K562 (cell line): ENCODE results near the gene USP11. TPM values are rescaled to one million over a fixed set of nuclear protein-coding genes. Genes with fewer than 3 reads are reported as not detected.

Experiments used
- ATAC-seq: fragments of 200-7000 bp; cut with Tn5 transposase; 3 replicates; pipeline ENCODE4 v1.9.1; 2020; ENCODE audit warnings: moderate library complexity
- BruUV-seq: library from RNA; stranded (reverse); fragments of 400-500 nt; replicated peaks from 2 replicates; lab custom pipeline; 2021; lab: Mats Ljungman, UMichigan
- CTCF ChIA-PET: fragments of 300-600 bp; formaldehyde crosslinking; extraction: SDS; loops from one replicate; lab custom pipeline; 2021; ENCODE audit warnings: low intra/inter-chr PET ratio; lab: Yijun Ruan, JAX
- POLR2A ChIA-PET: fragments of 300-600, 350-650 bp; sonication (Branson Sonifier 250); formaldehyde crosslinking; extraction: SDS; loops from one replicate; lab custom pipeline; 2021; ENCODE audit warnings: antibody characterized with exemption, inconsistent platforms; lab: Yijun Ruan, JAX
- DNase-seq, 4 experiments: peaks; one replicate each; pipeline versions ENCODE4 v3.0.0 to v3.0.0-alpha.2; 2011 to 2018; ENCODE audit warnings: low spot score in 3 of 4, mixed read lengths in 3 of 4; ENCODE audit errors: extremely low read depth in 1 of 4
- FAIRE-seq: peaks from 2 replicates; lab custom pipeline; 2011; peaks lifted over from hg19 to GRCh38; lab: Jason Lieb, UNC
- H2AFZ ChIP-seq: 2 replicates; pipeline ENCODE4 v1.6.0; 2011; ENCODE audit warnings: low read depth, low read length, control low read depth, inconsistent platforms
- H3K27ac ChIP-seq: fragments of 200-600 bp; 3 replicates; pipeline ENCODE4 v1.8.0; 2011; ENCODE audit warnings: low read depth, mild to moderate bottlenecking, control low read depth, inconsistent platforms, low read length, moderate library complexity, mixed read lengths; ENCODE audit errors: extremely low read depth
- H3K27me3 ChIP-seq, 2 experiments: fragments of 300-600 bp in 1 of 2; 2 replicates in 1 of 2; 3 replicates in 1 of 2; pipeline versions ENCODE4 v1.6.0 to v1.8.0; 2011; ENCODE audit warnings: inconsistent platforms in 2 of 2, low read length in 2 of 2, mild to moderate bottlenecking in 1 of 2, mixed read lengths in 1 of 2, moderate library complexity in 1 of 2; ENCODE audit not compliant: control insufficient read depth in 2 of 2, insufficient read depth in 2 of 2
- H3K36me3 ChIP-seq: fragments of 300-600 bp; 3 replicates; pipeline ENCODE4 v1.8.0; 2011; ENCODE audit warnings: mild to moderate bottlenecking, low read length, inconsistent platforms; ENCODE audit not compliant: control insufficient read depth, insufficient read depth
- H3K4me1 ChIP-seq, 2 experiments: fragments of 200-600 bp in 1 of 2; replicated peaks in 1 of 2; 2 replicates in 1 of 2; 3 replicates in 1 of 2; pipeline versions ENCODE4 v1.5.1 to v1.8.0; 2011; ENCODE audit warnings: inconsistent platforms in 2 of 2, low read length in 2 of 2, mild to moderate bottlenecking in 1 of 2, mixed read lengths in 1 of 2, moderate library complexity in 1 of 2; ENCODE audit not compliant: control insufficient read depth in 2 of 2, insufficient read depth in 2 of 2
- H3K4me2 ChIP-seq: 2 replicates; pipeline ENCODE4 v1.6.1; 2011; ENCODE audit warnings: low read length, control low read depth, inconsistent platforms, mixed read lengths; ENCODE audit not compliant: insufficient read depth
- H3K4me3 ChIP-seq: fragments of 200-600 bp; sonication (generic), shearing (Covaris generic); 2 replicates; pipeline ENCODE4 v1.5.1; 2016; ENCODE audit warnings: control low read depth, inconsistent platforms
- H3K79me2 ChIP-seq: fragments of 200-600 bp; 3 replicates; pipeline ENCODE4 v1.8.0; 2011; ENCODE audit warnings: low read length, inconsistent platforms; ENCODE audit not compliant: control insufficient read depth, insufficient read depth
- H3K9ac ChIP-seq, 2 experiments: 2 replicates each; pipeline versions ENCODE4 v1.6.0 to v1.6.1; 2011; ENCODE audit warnings: low read depth in 2 of 2, low read length in 2 of 2, control low read depth in 1 of 2, inconsistent platforms in 1 of 2, mild to moderate bottlenecking in 1 of 2, mixed read lengths in 1 of 2; ENCODE audit not compliant: insufficient read depth in 1 of 2
- H3K9me1 ChIP-seq: one replicate; pipeline ENCODE4 v1.6.0; 2011; ENCODE audit warnings: inconsistent platforms, mild to moderate bottlenecking, low read length, moderate library complexity; ENCODE audit not compliant: control insufficient read depth, insufficient read depth
- H3K9me3 ChIP-seq: replicated peaks from 2 replicates; pipeline ENCODE4 v1.5.1; 2011; ENCODE audit warnings: low read depth, low read length, inconsistent platforms; ENCODE audit not compliant: control insufficient read depth, insufficient read depth
- H4K20me1 ChIP-seq: replicated peaks from 2 replicates; pipeline ENCODE4 v1.6.1; 2011; ENCODE audit warnings: low read length, inconsistent platforms, mixed read lengths; ENCODE audit not compliant: control insufficient read depth, insufficient read depth
- BCL6 ChIP-seq: fragments of 250-450 bp; sonication (Bioruptor Pico); IDR thresholded peaks from 2 replicates; pipeline ENCODE4 v1.4.0; 2020
- BHLHE40 ChIP-seq: IDR thresholded peaks from 2 replicates; pipeline ENCODE4 v1.6.1; 2011; ENCODE audit warnings: low read length, improper control_type of control experiment
- BMI1 ChIP-seq: fragments of 150-350 bp; IDR thresholded peaks from 2 replicates; pipeline ENCODE4 v1.6.1; 2014; ENCODE audit warnings: low read length
- DACH1 ChIP-seq: fragments of 450-650 bp; IDR thresholded peaks from 2 replicates; pipeline ENCODE4 v1.6.1; 2018; ENCODE audit not compliant: partially characterized antibody
- HCFC1 ChIP-seq: IDR thresholded peaks from 2 replicates; pipeline ENCODE4 v1.6.1; 2012; ENCODE audit warnings: low read depth, low read length, improper control_type of control experiment
- NFYB ChIP-seq: IDR thresholded peaks from 2 replicates; pipeline ENCODE4 v1.6.1; 2011; ENCODE audit warnings: mild to moderate bottlenecking, moderate library complexity; ENCODE audit not compliant: insufficient read length; ENCODE audit errors: extremely low read depth
- POLR2G ChIP-seq: fragments of 200-400 bp; formaldehyde crosslinking; IDR thresholded peaks from 2 replicates; pipeline ENCODE4 v1.6.1; 2017; ENCODE audit warnings: low read depth, mild to moderate bottlenecking, antibody characterized with exemption, low read length, moderate library complexity
- RBFOX2 ChIP-seq: fragments of 200-400 bp; formaldehyde crosslinking; IDR thresholded peaks from 2 replicates; pipeline ENCODE4 v1.6.1; 2017; ENCODE audit warnings: low read depth, mild to moderate bottlenecking, low read length, moderate library complexity
- SMAD3 ChIP-seq: fragments of 450-650 bp; formaldehyde crosslinking; conservative IDR thresholded peaks from 2 replicates; pipeline ENCODE4 v1.4.0; 2020; ENCODE audit warnings: mild to moderate bottlenecking
- SMC3 ChIP-seq: conservative IDR thresholded peaks from 2 replicates; pipeline ENCODE4 v1.6.1; 2011; ENCODE audit warnings: low read depth, low read length, improper control_type of control experiment; ENCODE audit not compliant: insufficient read depth
- SOX6 ChIP-seq: fragments of 450-650 bp; IDR thresholded peaks from 2 replicates; pipeline ENCODE4 v1.6.1; 2014; ENCODE audit warnings: mild to moderate bottlenecking
- ZNF561 ChIP-seq: fragments of 450-650 bp; formaldehyde crosslinking; conservative IDR thresholded peaks from 2 replicates; pipeline ENCODE4 v1.4.0; 2020; ENCODE audit warnings: mild to moderate bottlenecking, moderate library complexity
- WGBS: fragments of 100-300 bp; shearing (Covaris generic); methylation state at CpG from one replicate; pipeline ENCODE4 v1.1.6; 2016; ENCODE audit warnings: low coverage, mixed read lengths; ENCODE audit not compliant: insufficient coverage; ENCODE audit errors: missing lambda C conversion rate; 5-methylcytosine and 5-hydroxymethylcytosine counted together
- in situ Hi-C: fragments of 300-500 bp; cut with MboI; formaldehyde crosslinking; loops from 4 replicates; pipeline ENCODE4 v1.15.0; 2018; ENCODE audit warnings: inconsistent platforms, mixed read lengths
- intact Hi-C: fragments of 100-400 bp; cut with micrococcal nuclease; formaldehyde crosslinking; loops from 2 replicates; pipeline ENCODE4 v1.14.2; 2022
- polyA plus RNA-seq, 8 experiments: library from polyadenylated mRNA; depleted of rRNA in 4 of 8; stranded (reverse) in 5 of 8; unstranded in 3 of 8; fragments of >200 nt; fragmentation: Nextera tagmentation in 2 of 8; fragmentation: Illumina TruSeq in 1 of 8; extraction: Ambion mirVana in 2 of 8; extraction: Trizol in 1 of 8; gene quantifications; 2 replicates each; pipeline versions ENCODE4 v1.2.1 to v1.2.3, GENCODE V29; 2011 to 2014; ENCODE audit warnings: inconsistent platforms in 1 of 8, missing spikeins in 1 of 8
- total RNA-seq, 7 experiments: library from RNA; depleted of rRNA in 6 of 7; stranded (reverse); fragments of >200 nt in 6 of 7; fragmentation: Illumina TruSeq in 2 of 7; extraction: Trizol in 2 of 7; gene quantifications; 2 replicates each; pipeline versions ENCODE4 v1.2.1 to v1.2.3, GENCODE V29; 2011 to 2021; ENCODE audit warnings: low replicate concordance in 1 of 7
- TF ChIP-seq, protein P1 (sequence below): fragments of 450-650 bp; IDR thresholded peaks from 2 replicates; pipeline ENCODE4 v1.6.1; 2014; ENCODE audit warnings: low read depth, mild to moderate bottlenecking, moderate library complexity, borderline replicate concordance

USP11 gene
- total and polyA plus RNA-seq, 9 of the 15 experiments (the other 6 are each of a cell fraction or from before 2014, with no cell fraction given), result 2.5 to 29.0 (median 11.7) TPM

DNA sequence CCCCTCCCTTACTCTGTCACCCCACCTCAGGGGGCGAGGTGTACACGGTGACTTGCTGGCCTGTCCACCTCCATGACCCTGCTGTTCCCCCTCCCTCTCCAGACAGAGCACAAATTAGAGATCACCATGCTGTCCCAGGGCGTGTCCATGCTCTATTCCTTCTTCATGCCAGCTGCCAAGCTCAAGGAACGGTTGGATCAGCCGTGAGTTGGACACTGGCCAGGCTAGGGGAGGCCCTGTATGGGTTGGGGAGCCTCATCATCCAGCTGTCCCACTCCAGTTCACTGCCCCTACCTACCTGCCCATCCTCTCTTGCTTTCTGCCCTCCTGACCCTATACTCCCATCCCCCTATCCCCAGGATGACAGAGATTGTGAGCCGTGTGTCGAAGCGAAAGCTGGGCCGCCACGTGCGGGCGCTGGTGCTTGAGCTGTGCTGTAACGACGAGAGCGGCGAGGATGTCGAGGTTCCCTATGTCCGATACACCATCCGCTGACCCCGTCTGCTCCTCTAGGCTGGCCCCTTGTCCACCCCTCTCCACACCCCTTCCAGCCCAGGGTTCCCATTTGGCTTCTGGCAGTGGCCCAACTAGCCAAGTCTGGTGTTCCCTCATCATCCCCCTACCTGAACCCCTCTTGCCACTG, 18.3 kb upstream of the USP11 start:
- Histone ChIP-seq H3K4me1 (peaks cover 5 to 19% of the 10 kb centered on the region in 2 experiments; a peak in 4 of 5 replicates), H3K4me2 (no peak overlapping the region), H4K20me1 (peaks cover 12% of the 10 kb centered on the region), H3K4me3 (no peak overlapping the region), H3K9ac (no peak overlapping the region), H3K27ac (no peak overlapping the region), H3K36me3 (peaks cover 64% of the 10 kb centered on the region; the same call in 2 of the 3 replicates), H2AFZ (no peak overlapping the region), H3K9me1 (peaks cover 3% of the 10 kb centered on the region), H3K9me3 (no peaks in the 10 kb centered on the region), H3K79me2 (peaks cover 14% of the 10 kb centered on the region), H3K27me3 (no peaks in the 10 kb centered on the region)
- CTCF ChIA-PET, result no interaction called here
- 87% methylated on average over 11 of the region's 20 CpGs for WGBS
- BruUV-seq, result TSS peak; percentile 46
- DNase-seq (no peak), FAIRE-seq (no peak), ATAC-seq (no peak)
- TF ChIP-seq RBFOX2, result 0 out of 2 replicates have a peak, but pooled peaks have one; percentile 22
- TF ChIP-seq POLR2G, result peak; percentile 33; the same call in 1 of the 2 replicates
- TF ChIP-seq BMI1, result no peak
- in situ Hi-C loops, result no loop called here
- intact Hi-C loops, result no loop called here
- POLR2A ChIA-PET, result no interaction called here

DNA sequence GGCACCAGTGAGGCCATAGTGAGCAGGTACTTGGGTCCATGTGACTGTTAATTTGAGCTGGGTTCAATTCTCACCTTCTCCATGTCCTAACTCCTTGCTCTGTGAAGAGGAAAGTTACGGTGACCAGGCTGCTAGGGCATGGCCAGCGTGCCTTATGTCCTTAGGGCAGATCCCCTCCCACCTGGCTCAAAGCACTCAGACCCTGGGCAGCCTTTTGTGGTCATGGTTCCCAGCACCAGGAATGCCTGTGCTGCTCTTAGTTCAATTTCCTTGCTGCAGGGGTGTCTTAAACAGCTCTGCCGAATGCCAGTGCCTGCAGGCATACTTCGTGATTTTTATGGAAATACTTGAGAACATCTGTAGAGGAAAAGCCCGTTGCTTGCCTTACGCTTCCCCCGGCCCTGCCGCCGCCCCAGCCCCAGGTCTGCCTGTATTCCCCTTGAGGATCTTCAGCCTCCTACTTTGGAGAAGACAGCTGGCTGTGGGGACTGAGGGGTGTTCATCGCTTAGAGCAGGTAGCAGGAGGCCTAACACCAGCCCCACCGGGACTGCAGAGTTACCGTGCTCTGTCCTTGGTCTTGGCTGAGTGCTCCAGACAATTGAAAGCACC, 17.4 kb upstream of the USP11 start:
- intact Hi-C loops (no loop called here), in situ Hi-C loops (no loop called here)
- H3K4me3 ChIP-seq, result no peak overlapping the region
- no peaks in the 10 kb centered on the region for H3K9me3 ChIP-seq
- H3K79me2 ChIP-seq, result peaks cover 22% of the 10 kb centered on the region
- ChIA-PET POLR2A (no interaction called here), CTCF (no interaction called here)
- H3K4me1 ChIP-seq, result peaks cover 14 to 26% of the 10 kb centered on the region in 2 experiments; a peak in 4 of 5 replicates
- no peak overlapping the region for H2AFZ ChIP-seq
- no peak for ATAC-seq
- no peak for DNase-seq
- H4K20me1 ChIP-seq, result peaks cover 21% of the 10 kb centered on the region
- peaks cover 7% of the 10 kb centered on the region for H3K9me1 ChIP-seq
- peaks cover 61% of the 10 kb centered on the region; the same call in 2 of the 3 replicates for H3K36me3 ChIP-seq
- no peak overlapping the region for H3K4me2 ChIP-seq
- H3K27me3 ChIP-seq, result no peaks in the 10 kb centered on the region
- no peak for FAIRE-seq
- 89% methylated on average over 6 of the region's 12 CpGs for WGBS
- no peak overlapping the region for H3K27ac ChIP-seq
- no TSS peak for BruUV-seq
- no peak overlapping the region; a peak in 1 of 4 replicates for H3K9ac ChIP-seq
- TF ChIP-seq, protein P1, sequence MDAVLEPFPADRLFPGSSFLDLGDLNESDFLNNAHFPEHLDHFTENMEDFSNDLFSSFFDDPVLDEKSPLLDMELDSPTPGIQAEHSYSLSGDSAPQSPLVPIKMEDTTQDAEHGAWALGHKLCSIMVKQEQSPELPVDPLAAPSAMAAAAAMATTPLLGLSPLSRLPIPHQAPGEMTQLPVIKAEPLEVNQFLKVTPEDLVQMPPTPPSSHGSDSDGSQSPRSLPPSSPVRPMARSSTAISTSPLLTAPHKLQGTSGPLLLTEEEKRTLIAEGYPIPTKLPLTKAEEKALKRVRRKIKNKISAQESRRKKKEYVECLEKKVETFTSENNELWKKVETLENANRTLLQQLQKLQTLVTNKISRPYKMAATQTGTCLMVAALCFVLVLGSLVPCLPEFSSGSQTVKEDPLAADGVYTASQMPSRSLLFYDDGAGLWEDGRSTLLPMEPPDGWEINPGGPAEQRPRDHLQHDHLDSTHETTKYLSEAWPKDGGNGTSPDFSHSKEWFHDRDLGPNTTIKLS, result no peak
- TF ChIP-seq SOX6 (no peak), NFYB (no peak), SMAD3 (no peak), BCL6 (no peak), SMC3 (no peak), HCFC1 (no peak), ZNF561 (CRISPR knock-in tag) (no peak), DACH1 (no peak), BHLHE40 (no peak)
